HepG2 (cell line): ENCODE measurements around the gene ZNF19. TPM values are rescaled to one million over a fixed set of nuclear protein-coding genes. Genes with fewer than 3 reads are reported as not detected.

Experiments used
- ASH2L ChIP-seq: fragments of 300-600, 200-600 bp; sonication (generic); IDR thresholded peaks from 2 replicates; pipeline ENCODE4 v1.7.0; 2017; ENCODE audit warnings: low read depth, mild to moderate bottlenecking, moderate library complexity, mixed read lengths, low read length; ENCODE audit not compliant: insufficient read length
- CBX2 ChIP-seq, 2 experiments: fragments of 200-600 bp in 1 of 2; sonication (generic); formaldehyde crosslinking in 1 of 2; IDR thresholded peaks; 2 replicates each; pipeline versions ENCODE4 v1.7.0 to v1.8.1; 2018 to 2022; ENCODE audit warnings: low read depth in 2 of 2, low read length in 1 of 2, mild to moderate bottlenecking in 1 of 2, missing genetic modification reagents in 1 of 2
- DPF2 ChIP-seq: sonication (generic); formaldehyde crosslinking; IDR thresholded peaks from 2 replicates; pipeline ENCODE4 v1.4.0; 2020; ENCODE audit warnings: mild to moderate bottlenecking, low read depth, missing genetic modification reagents, borderline replicate concordance
- GTF2F1 ChIP-seq: fragments of 150-350 bp; IDR thresholded peaks from 2 replicates; pipeline ENCODE4 v1.6.1; 2014; ENCODE audit warnings: low read length
- IKZF4 ChIP-seq: sonication (generic); formaldehyde crosslinking; IDR thresholded peaks from 2 replicates; pipeline ENCODE4 v1.5.1; 2020; ENCODE audit warnings: borderline replicate concordance, mild to moderate bottlenecking, low read depth, missing genetic modification reagents; ENCODE audit errors: not compliant biosample characterization
- KAT7 ChIP-seq: IDR thresholded peaks from 2 replicates; pipeline ENCODE4 v1.6.1; 2018; ENCODE audit warnings: borderline replicate concordance, missing compliant biosample characterization
- MED1 ChIP-seq: sonication (generic); formaldehyde crosslinking; IDR thresholded peaks from 2 replicates; pipeline ENCODE4 v1.4.0; 2020; ENCODE audit warnings: missing genetic modification reagents
- MLXIP ChIP-seq: sonication (generic); formaldehyde crosslinking; IDR thresholded peaks from 2 replicates; pipeline ENCODE4 v1.9.0; 2021; ENCODE audit warnings: missing genetic modification reagents, borderline replicate concordance
- PBX2 ChIP-seq: IDR thresholded peaks from 2 replicates; pipeline ENCODE4 v1.6.1; 2016; ENCODE audit warnings: control low read depth
- RARG ChIP-seq: sonication (generic); formaldehyde crosslinking; IDR thresholded peaks from 2 replicates; pipeline ENCODE4 v1.4.0; 2020; ENCODE audit warnings: low read depth, mild to moderate bottlenecking, missing genetic modification reagents
- SNAI1 ChIP-seq: sonication (generic); formaldehyde crosslinking; IDR thresholded peaks from 2 replicates; pipeline ENCODE4 v1.5.0; 2020; ENCODE audit warnings: mild to moderate bottlenecking, missing genetic modification reagents, borderline replicate concordance
- TOE1 ChIP-seq: sonication (generic); formaldehyde crosslinking; IDR thresholded peaks from 2 replicates; pipeline ENCODE4 v1.4.0; 2020; ENCODE audit warnings: mild to moderate bottlenecking, missing genetic modification reagents
- YEATS4 ChIP-seq: sonication (generic); formaldehyde crosslinking; IDR thresholded peaks from 2 replicates; pipeline ENCODE4 v1.4.0; 2020; ENCODE audit warnings: missing genetic modification reagents, borderline replicate concordance
- ZBTB2 ChIP-seq: sonication (generic); formaldehyde crosslinking; IDR thresholded peaks from 2 replicates; pipeline ENCODE4 v1.8.0; 2022; ENCODE audit warnings: low read depth, missing genetic modification reagents
- ZEB1 ChIP-seq: IDR thresholded peaks from 2 replicates; pipeline ENCODE4 v1.6.1; 2012; ENCODE audit warnings: mild to moderate bottlenecking, low read depth, inconsistent platforms; ENCODE audit not compliant: insufficient replicate concordance
- ZNF12 ChIP-seq: sonication (generic); formaldehyde crosslinking; IDR thresholded peaks from 2 replicates; pipeline ENCODE4 v1.5.0; 2020; ENCODE audit warnings: missing genetic modification reagents
- ZNF451 ChIP-seq: sonication (generic); formaldehyde crosslinking; IDR thresholded peaks from 2 replicates; pipeline ENCODE4 v1.5.0; 2020; ENCODE audit warnings: mild to moderate bottlenecking, missing genetic modification reagents
- ZNF503 ChIP-seq: sonication (generic); formaldehyde crosslinking; IDR thresholded peaks from 2 replicates; pipeline ENCODE4 v1.4.0; 2020; ENCODE audit warnings: missing genetic modification reagents
- ZNF660 ChIP-seq: sonication (generic); formaldehyde crosslinking; IDR thresholded peaks from 2 replicates; pipeline ENCODE4 v1.5.1; 2020; ENCODE audit warnings: mild to moderate bottlenecking, low read depth, missing genetic modification reagents, borderline replicate concordance
- ZNF672 ChIP-seq: sonication (generic); formaldehyde crosslinking; IDR thresholded peaks from 2 replicates; pipeline ENCODE4 v1.8.1; 2022; ENCODE audit warnings: missing genetic modification reagents
- ZSCAN20 ChIP-seq: sonication (generic); formaldehyde crosslinking; IDR thresholded peaks from 2 replicates; pipeline ENCODE4 v1.4.0; 2020; ENCODE audit warnings: missing genetic modification reagents, mild to moderate bottlenecking, borderline replicate concordance
- polyA plus RNA-seq, 8 experiments: library from polyadenylated mRNA; depleted of rRNA in 3 of 8; stranded (reverse) in 7 of 8; unstranded in 1 of 8; fragments of >200 nt; fragmentation: Illumina TruSeq in 4 of 8; extraction: Trizol in 4 of 8; gene quantifications; 2 replicates each; pipeline versions ENCODE4 v1.2.1 to v1.2.3, GENCODE V29; 2011 to 2016; ENCODE audit warnings: low read depth in 4 of 8, missing spikeins in 1 of 8, mixed read lengths in 1 of 8; ENCODE audit not compliant: insufficient read depth in 1 of 8
- total RNA-seq, 5 experiments: library from RNA; depleted of rRNA; stranded (reverse); fragments of >200 nt; fragmentation: Illumina TruSeq; extraction: Trizol; gene quantifications; 2 replicates each; pipeline ENCODE4 v1.2.3, GENCODE V29; 2016; ENCODE audit warnings: low read depth in 1 of 5

Gene ZNF19
- total and polyA plus RNA-seq, 2 of the 13 experiments (the other 11 are each of a cell fraction or from before 2014, with no cell fraction given), result 3.2 to 5.8 TPM

- TF ChIP-seq RARG (CRISPR knock-in tag) (peak; percentile 88; the same call in 1 of the 2 replicates), IKZF4 (CRISPR knock-in tag) (no peak), CBX2 (IDR thresholded peaks at IDR 0.05; ENCODE audit: low read depth, low read length) (no peak), CBX2 (CRISPR knock-in tag; IDR thresholded peaks at IDR 0.05; ENCODE audit: low read depth) (no peak), YEATS4 (CRISPR knock-in tag) (peak; percentile 67), ZNF503 (peak; percentile 89), ZSCAN20 (CRISPR knock-in tag) (no peak; the same call in 1 of the 2 replicates), ZBTB2 (CRISPR knock-in tag) (no peak; the same call in 1 of the 2 replicates), TOE1 (CRISPR knock-in tag) (0 out of 2 replicates have a peak, but pooled peaks have one; percentile 72), ZNF12 (CRISPR knock-in tag) (peak; percentile 85), SNAI1 (CRISPR knock-in tag) (peak; percentile 19; the same call in 1 of the 2 replicates), ZNF660 (0 out of 2 replicates have a peak, but pooled peaks have one; percentile 52), GTF2F1 (no peak), KAT7 (CRISPR knock-in tag) (peak; percentile 88; the same call in 1 of the 2 replicates), ZNF672 (CRISPR knock-in tag) (no peak), ZEB1 (peak; percentile 100), ASH2L (peak; percentile 63), PBX2 (CRISPR knock-in tag) (peak; percentile 65), DPF2 (CRISPR knock-in tag) (peak; percentile 67; the same call in 1 of the 2 replicates), ZNF451 (CRISPR knock-in tag) (peak; percentile 82; the same call in 1 of the 2 replicates), MED1 (CRISPR knock-in tag) (peak; percentile 95), MLXIP (no peak)
These were observed 62.9 kb downstream of the ZNF19 start (continued) for GRCh38 chr16:71426069-71426879.
